GM23248 (cell line): Measurements from ENCODE around the gene CCDC85C.

Experiments used
- EZH2 ChIP-seq: fragments of 200-600 bp; sonication (generic); IDR thresholded peaks from 2 replicates; pipeline ENCODE4 v1.6.1; 2018; ENCODE audit warnings: antibody characterized with exemption, mild to moderate bottlenecking; ENCODE audit not compliant: insufficient read depth, poor library complexity, severe bottlenecking
- EZH2phosphoT487 ChIP-seq: fragments of 200-600 bp; sonication (generic); IDR thresholded peaks from 2 replicates; pipeline ENCODE4 v1.6.1; 2018; ENCODE audit warnings: antibody characterized with exemption, moderate library complexity, mild to moderate bottlenecking, low read depth; ENCODE audit not compliant: insufficient read depth

DNA sequence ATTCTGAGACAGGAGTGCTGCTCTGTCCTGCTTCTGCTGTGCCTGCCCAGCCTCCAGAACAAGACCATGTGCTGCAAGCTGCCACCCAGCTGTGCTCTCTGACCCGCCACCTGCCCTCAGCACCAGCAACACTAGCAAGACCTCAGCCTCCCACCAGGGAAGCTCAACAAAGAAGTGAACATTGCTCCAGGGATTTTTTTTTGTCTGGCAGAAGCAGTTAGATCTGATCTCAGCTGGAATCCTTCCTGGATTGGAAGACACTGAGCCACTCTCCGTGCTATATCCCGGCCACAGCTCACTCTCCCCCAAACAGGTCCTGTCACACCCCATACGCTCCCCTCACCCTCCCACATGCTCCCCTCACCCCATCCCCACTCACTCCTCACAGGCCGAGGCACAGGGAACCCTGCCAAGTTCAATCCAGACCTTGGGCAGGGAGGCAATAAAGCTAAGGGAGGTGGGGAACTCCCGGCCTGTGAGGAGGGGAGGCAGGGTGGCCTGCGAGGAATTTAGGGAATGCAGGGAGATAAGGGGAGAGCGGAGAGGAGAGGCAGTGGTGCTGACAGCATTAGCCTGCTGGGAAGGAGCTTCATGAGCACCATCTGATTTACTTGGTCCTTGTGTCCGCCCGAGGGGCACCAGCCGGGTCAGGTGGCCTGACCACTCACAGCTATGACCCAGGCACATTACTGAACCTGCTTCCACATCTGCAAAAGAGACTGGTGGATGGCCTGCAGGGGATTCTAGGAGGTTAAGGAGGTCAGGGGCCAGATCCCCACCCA is 29.7 kb downstream of the CCDC85C start:
- TF ChIP-seq EZH2phosphoT487 (no peak), EZH2 (no peak)
